Neural cell (in vitro differentiated cells): Measurements from ENCODE around the gene EMID1. TPM values are rescaled to one million over a fixed set of nuclear protein-coding genes. Genes with fewer than 3 reads are reported as not detected.

ENCODE experiments used
- H2AFZ ChIP-seq: fragments of 200-600, 300-800 bp; sonication (generic), shearing (Covaris generic); 2 replicates; pipeline ENCODE4 v1.6.0; 2014; ENCODE audit warnings: low read depth, mild to moderate bottlenecking, antibody characterized with exemption, low read length, moderate library complexity
- H3F3A ChIP-seq: fragments of 200-600 bp; shearing (Covaris generic); 2 replicates; pipeline ENCODE4 v1.6.1; 2016; ENCODE audit warnings: mild to moderate bottlenecking, moderate library complexity, mixed read lengths, antibody characterized with exemption, low read length; ENCODE audit not compliant: insufficient read depth, poor library complexity, severe bottlenecking
- H3K27ac ChIP-seq: fragments of 200-600, 300-800 bp; sonication (generic), shearing (Covaris generic); 2 replicates; pipeline ENCODE4 v1.5.1; 2014; ENCODE audit warnings: mild to moderate bottlenecking, low read length, moderate library complexity
- H3K27me3 ChIP-seq: fragments of 300-800, 200-600 bp; sonication (generic), shearing (Covaris generic); 2 replicates; pipeline ENCODE4 v1.6.0; 2014; ENCODE audit warnings: mild to moderate bottlenecking, low read depth, low read length, moderate library complexity; ENCODE audit not compliant: insufficient read depth
- H3K36me3 ChIP-seq: fragments of 300-800, 200-600 bp; sonication (generic), shearing (Covaris generic); 2 replicates; pipeline ENCODE4 v1.5.1; 2014; ENCODE audit warnings: mild to moderate bottlenecking, antibody characterized with exemption, low read length, moderate library complexity; ENCODE audit not compliant: insufficient read depth
- H3K4me2 ChIP-seq: fragments of 300-800, 200-600 bp; sonication (generic), shearing (Covaris generic); 2 replicates; pipeline ENCODE4 v1.6.0; 2014; ENCODE audit warnings: mild to moderate bottlenecking, low read length
- H3K4me3 ChIP-seq: fragments of 300-800, 200-600 bp; sonication (generic), shearing (Covaris generic); 2 replicates; pipeline ENCODE4 v1.5.1; 2014; ENCODE audit warnings: mild to moderate bottlenecking, low read length, moderate library complexity
- H3K79me2 ChIP-seq: fragments of 200-600 bp; shearing (Covaris generic); replicated peaks from 2 replicates; pipeline ENCODE4 v1.6.0; 2014; ENCODE audit warnings: mild to moderate bottlenecking, low read length, moderate library complexity; ENCODE audit not compliant: insufficient read depth
- H3K9ac ChIP-seq: fragments of 300-800, 200-600 bp; sonication (generic), shearing (Covaris generic); 2 replicates; pipeline ENCODE4 v1.6.1; 2016; ENCODE audit warnings: mild to moderate bottlenecking, low read length, mixed read lengths
- H3K9me2 ChIP-seq: fragments of 200-600 bp; shearing (Covaris generic); 2 replicates; pipeline ENCODE4 v1.6.1; 2016; ENCODE audit warnings: mild to moderate bottlenecking, low read length, mixed read lengths; ENCODE audit not compliant: insufficient read depth
- H3K9me3 ChIP-seq: fragments of 200-600, 300-800 bp; sonication (generic), shearing (Covaris generic); 2 replicates; pipeline ENCODE4 v1.6.1; 2016; ENCODE audit warnings: mild to moderate bottlenecking, mixed run types, low read length, moderate library complexity, mixed read lengths
- H4K20me1 ChIP-seq: fragments of 200-600 bp; shearing (Covaris generic); 2 replicates; pipeline ENCODE4 v1.6.1; 2016; ENCODE audit warnings: mild to moderate bottlenecking, mixed run types; ENCODE audit not compliant: insufficient read depth
- EP300 ChIP-seq: fragments of 450-650 bp; conservative IDR thresholded peaks from 2 replicates; pipeline ENCODE4 v1.6.1; 2014; ENCODE audit warnings: antibody characterized with exemption, mild to moderate bottlenecking, moderate library complexity; ENCODE audit not compliant: poor library complexity, severe bottlenecking
- EZH2 ChIP-seq: fragments of 200-600, 300-800 bp; shearing (Covaris generic), sonication (generic); IDR thresholded peaks from 2 replicates; pipeline ENCODE4 v1.6.1; 2014; ENCODE audit warnings: antibody characterized with exemption, low read length, borderline replicate concordance, mild to moderate bottlenecking; ENCODE audit not compliant: insufficient read depth, poor library complexity, severe bottlenecking
- MXI1 ChIP-seq: fragments of 450-650 bp; conservative IDR thresholded peaks from 2 replicates; pipeline ENCODE4 v1.6.1; 2014; ENCODE audit warnings: antibody characterized with exemption, mild to moderate bottlenecking; ENCODE audit not compliant: poor library complexity, severe bottlenecking
- POLR2AphosphoS5 ChIP-seq: IDR thresholded peaks from 2 replicates; pipeline ENCODE4 v1.6.1; 2012
- RAD21 ChIP-seq: fragments of 450-650 bp; conservative IDR thresholded peaks from 2 replicates; pipeline ENCODE4 v1.6.1; 2014; ENCODE audit warnings: antibody characterized with exemption, mild to moderate bottlenecking, moderate library complexity
- SMC3 ChIP-seq: fragments of 450-650 bp; conservative IDR thresholded peaks from 2 replicates; pipeline ENCODE4 v1.6.1; 2014; ENCODE audit warnings: antibody characterized with exemption, mild to moderate bottlenecking, moderate library complexity; ENCODE audit not compliant: poor library complexity
- TAF1 ChIP-seq: IDR thresholded peaks from 2 replicates; pipeline ENCODE4 v1.6.1; 2012; ENCODE audit warnings: low read depth
- polyA plus RNA-seq: library from polyadenylated mRNA; depleted of rRNA; stranded (reverse); fragments of >200 nt; gene quantifications from 2 replicates; pipeline ENCODE4 v1.2.3, GENCODE V29; 2014
- TF ChIP-seq, protein P1 (sequence below): IDR thresholded peaks from 2 replicates; pipeline ENCODE4 v1.6.1; 2012; ENCODE audit warnings: borderline replicate concordance
- TF ChIP-seq, protein P2 (sequence below): fragments of 450-650 bp; IDR thresholded peaks from 2 replicates; pipeline ENCODE4 v1.5.1; 2014; ENCODE audit warnings: antibody characterized with exemption, mild to moderate bottlenecking, moderate library complexity; ENCODE audit not compliant: poor library complexity, severe bottlenecking

Gene EMID1
- polyA plus RNA-seq, 1 donor from 2014 or later = 14.1 TPM

DNA sequence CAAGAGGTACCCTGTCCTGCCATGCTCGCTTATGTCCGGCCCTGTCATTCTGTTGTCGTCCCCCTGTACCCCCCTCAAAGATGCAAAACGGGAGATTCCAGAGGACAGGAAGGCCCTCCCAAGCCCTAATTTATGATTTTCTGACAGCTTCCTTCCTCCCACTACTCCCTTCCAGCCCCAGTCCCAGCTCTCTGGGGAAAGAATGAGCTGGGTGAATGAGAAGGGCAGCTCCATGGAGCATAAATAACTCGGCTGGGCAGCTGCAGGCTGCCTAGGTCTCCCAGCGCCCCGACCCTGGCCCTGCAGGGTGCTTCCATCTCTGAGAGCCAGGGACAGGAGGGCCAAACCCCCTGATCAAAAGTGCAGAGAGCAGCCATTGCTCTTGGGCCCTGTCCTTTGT is 3.9 kb upstream of the EMID1 start:
- no peaks in the 10 kb centered on the region for H3F3A ChIP-seq
- H2AFZ ChIP-seq = no peak overlapping the region
- no peak overlapping the region for H3K27ac ChIP-seq
- no peak overlapping the region for H3K4me3 ChIP-seq
- H3K79me2 ChIP-seq = no peaks in the 10 kb centered on the region
- H3K9ac ChIP-seq = no peak overlapping the region
- no peak for TF ChIP-seq SMC3
- TF ChIP-seq EZH2 = no peak
- TF ChIP-seq EP300 = no peak
- no peak for TF ChIP-seq MXI1
- no peak for TF ChIP-seq RAD21
- TF ChIP-seq, protein P1, sequence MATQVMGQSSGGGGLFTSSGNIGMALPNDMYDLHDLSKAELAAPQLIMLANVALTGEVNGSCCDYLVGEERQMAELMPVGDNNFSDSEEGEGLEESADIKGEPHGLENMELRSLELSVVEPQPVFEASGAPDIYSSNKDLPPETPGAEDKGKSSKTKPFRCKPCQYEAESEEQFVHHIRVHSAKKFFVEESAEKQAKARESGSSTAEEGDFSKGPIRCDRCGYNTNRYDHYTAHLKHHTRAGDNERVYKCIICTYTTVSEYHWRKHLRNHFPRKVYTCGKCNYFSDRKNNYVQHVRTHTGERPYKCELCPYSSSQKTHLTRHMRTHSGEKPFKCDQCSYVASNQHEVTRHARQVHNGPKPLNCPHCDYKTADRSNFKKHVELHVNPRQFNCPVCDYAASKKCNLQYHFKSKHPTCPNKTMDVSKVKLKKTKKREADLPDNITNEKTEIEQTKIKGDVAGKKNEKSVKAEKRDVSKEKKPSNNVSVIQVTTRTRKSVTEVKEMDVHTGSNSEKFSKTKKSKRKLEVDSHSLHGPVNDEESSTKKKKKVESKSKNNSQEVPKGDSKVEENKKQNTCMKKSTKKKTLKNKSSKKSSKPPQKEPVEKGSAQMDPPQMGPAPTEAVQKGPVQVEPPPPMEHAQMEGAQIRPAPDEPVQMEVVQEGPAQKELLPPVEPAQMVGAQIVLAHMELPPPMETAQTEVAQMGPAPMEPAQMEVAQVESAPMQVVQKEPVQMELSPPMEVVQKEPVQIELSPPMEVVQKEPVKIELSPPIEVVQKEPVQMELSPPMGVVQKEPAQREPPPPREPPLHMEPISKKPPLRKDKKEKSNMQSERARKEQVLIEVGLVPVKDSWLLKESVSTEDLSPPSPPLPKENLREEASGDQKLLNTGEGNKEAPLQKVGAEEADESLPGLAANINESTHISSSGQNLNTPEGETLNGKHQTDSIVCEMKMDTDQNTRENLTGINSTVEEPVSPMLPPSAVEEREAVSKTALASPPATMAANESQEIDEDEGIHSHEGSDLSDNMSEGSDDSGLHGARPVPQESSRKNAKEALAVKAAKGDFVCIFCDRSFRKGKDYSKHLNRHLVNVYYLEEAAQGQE = no peak
- TF ChIP-seq TAF1 = no peak
- TF ChIP-seq POLR2AphosphoS5 = no peak
- TF ChIP-seq, protein P2, sequence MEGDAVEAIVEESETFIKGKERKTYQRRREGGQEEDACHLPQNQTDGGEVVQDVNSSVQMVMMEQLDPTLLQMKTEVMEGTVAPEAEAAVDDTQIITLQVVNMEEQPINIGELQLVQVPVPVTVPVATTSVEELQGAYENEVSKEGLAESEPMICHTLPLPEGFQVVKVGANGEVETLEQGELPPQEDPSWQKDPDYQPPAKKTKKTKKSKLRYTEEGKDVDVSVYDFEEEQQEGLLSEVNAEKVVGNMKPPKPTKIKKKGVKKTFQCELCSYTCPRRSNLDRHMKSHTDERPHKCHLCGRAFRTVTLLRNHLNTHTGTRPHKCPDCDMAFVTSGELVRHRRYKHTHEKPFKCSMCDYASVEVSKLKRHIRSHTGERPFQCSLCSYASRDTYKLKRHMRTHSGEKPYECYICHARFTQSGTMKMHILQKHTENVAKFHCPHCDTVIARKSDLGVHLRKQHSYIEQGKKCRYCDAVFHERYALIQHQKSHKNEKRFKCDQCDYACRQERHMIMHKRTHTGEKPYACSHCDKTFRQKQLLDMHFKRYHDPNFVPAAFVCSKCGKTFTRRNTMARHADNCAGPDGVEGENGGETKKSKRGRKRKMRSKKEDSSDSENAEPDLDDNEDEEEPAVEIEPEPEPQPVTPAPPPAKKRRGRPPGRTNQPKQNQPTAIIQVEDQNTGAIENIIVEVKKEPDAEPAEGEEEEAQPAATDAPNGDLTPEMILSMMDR = no peak
- H3K9me3 ChIP-seq = no peaks in the 10 kb centered on the region
- no peaks in the 10 kb centered on the region for H3K36me3 ChIP-seq
- H3K4me2 ChIP-seq = no peak overlapping the region
- no peaks in the 10 kb centered on the region for H4K20me1 ChIP-seq
- H3K9me2 ChIP-seq = no peaks in the 10 kb centered on the region
- no peaks in the 10 kb centered on the region for H3K27me3 ChIP-seq

DNA sequence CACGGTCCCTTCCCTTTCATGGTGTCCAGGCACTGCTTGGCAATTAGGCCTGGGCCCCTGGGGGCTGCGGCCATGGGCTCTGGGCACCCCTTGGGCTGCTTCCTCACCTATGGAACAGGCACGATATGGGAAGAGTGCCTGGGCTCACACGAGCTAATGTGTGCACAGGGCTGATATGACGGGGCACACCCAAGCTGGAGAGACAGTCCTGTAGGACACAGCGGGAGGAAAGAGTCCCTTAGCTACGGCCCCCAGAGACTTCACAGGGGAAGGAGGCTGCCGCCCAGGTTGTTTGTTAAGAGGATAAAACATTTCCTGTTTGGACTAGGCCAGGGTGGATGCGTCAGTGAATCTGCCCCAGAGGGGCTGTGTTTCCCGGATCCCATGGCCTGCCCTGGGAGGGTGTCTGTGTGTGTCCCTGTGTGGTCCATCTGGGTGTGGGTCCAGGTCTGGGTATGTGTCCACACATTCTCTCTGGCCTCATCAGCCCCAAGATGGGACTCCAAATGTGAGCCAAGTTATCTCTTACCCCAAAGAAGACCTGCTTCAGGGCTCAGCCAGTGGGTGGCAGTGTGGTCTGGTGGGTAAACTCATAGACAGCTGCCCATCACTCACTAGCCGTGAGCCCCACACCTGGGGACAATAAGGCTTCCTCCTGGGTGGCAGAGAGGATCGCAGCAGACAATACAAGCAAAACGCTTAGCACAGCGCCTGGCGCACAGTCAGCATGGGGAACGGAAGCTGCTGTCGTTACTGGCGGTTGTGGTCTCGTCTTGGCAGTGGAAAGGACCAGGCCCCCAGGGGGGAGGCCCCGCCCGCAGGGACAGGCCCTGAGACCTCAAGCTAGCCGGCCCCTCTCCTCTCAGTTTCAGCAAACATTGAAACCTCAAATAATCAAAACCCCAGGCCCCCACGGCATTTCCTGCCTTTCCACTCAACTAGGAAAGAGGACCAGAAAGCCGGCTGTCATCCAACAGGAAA is 3.2 kb upstream of the EMID1 start:
- H3K9ac ChIP-seq = no peak overlapping the region
- H3K27ac ChIP-seq = no peak overlapping the region

More for the DNA sequence above, 3.2 kb upstream of the EMID1 start:
- no peaks in the 10 kb centered on the region for H3K9me3 ChIP-seq
- no peaks in the 10 kb centered on the region for H3K79me2 ChIP-seq
- no peak overlapping the region for H2AFZ ChIP-seq
- H3K4me2 ChIP-seq = no peak overlapping the region
- H4K20me1 ChIP-seq = no peaks in the 10 kb centered on the region
- H3F3A ChIP-seq = no peaks in the 10 kb centered on the region
- H3K4me3 ChIP-seq = no peak overlapping the region
- no peaks in the 10 kb centered on the region for H3K9me2 ChIP-seq
- TF ChIP-seq, protein P1 = no peak
- TF ChIP-seq SMC3 (no peak), EP300 (no peak), TAF1 (no peak)
- H3K27me3 ChIP-seq = no peaks in the 10 kb centered on the region
- H3K36me3 ChIP-seq = no peaks in the 10 kb centered on the region
